ENCODE measurements around the gene CD28.

The CD28 gene

GRCh38 chr2:203710226-203710625, 3.8 kb downstream of the CD28 start:
- no peak for DNase-seq (ENCODE audit: low spot score)
- TF ChIP-seq CTCF (IDR thresholded peaks at IDR 0.05; ENCODE audit: borderline replicate concordance, control extremely low read depth, extremely low read depth, insufficient read depth, missing control alignments), result no peak
- in situ Hi-C loops (cut with MboI; ENCODE audit: low sequenced_read_pairs, unreplicated experiment), result no loop called here

GRCh38 chr2:203710952-203711351, 4.5 kb downstream of the CD28 start:
- no peak for TF ChIP-seq CTCF (IDR thresholded peaks at IDR 0.05; ENCODE audit: borderline replicate concordance, control extremely low read depth, extremely low read depth, insufficient read depth, missing control alignments)
- in situ Hi-C loops (cut with MboI; ENCODE audit: low sequenced_read_pairs, unreplicated experiment), result no loop called here
- no peak for DNase-seq (ENCODE audit: low spot score)

- DNase-seq (ENCODE audit: low spot score), result no peak
- TF ChIP-seq CTCF (IDR thresholded peaks at IDR 0.05; ENCODE audit: borderline replicate concordance, control extremely low read depth, extremely low read depth, insufficient read depth, missing control alignments), result no peak
- in situ Hi-C loops (cut with MboI; ENCODE audit: low sequenced_read_pairs, unreplicated experiment), result no loop called here
These were observed 5.0 kb downstream of the CD28 start for GRCh38 chr2:203711399-203711798.

GRCh38 chr2:203713381-203713780, 6.9 kb downstream of the CD28 start:
- in situ Hi-C loops (cut with MboI; ENCODE audit: low sequenced_read_pairs, unreplicated experiment), result no loop called here
- TF ChIP-seq CTCF (IDR thresholded peaks at IDR 0.05; ENCODE audit: borderline replicate concordance, control extremely low read depth, extremely low read depth, insufficient read depth, missing control alignments), result no peak
- no peak for DNase-seq (ENCODE audit: low spot score)

GRCh38 chr2:203714112-203714511, 7.7 kb downstream of the CD28 start:
- no peak for DNase-seq (ENCODE audit: low spot score)
- no peak for TF ChIP-seq CTCF (IDR thresholded peaks at IDR 0.05; ENCODE audit: borderline replicate concordance, control extremely low read depth, extremely low read depth, insufficient read depth, missing control alignments)
- in situ Hi-C loops (cut with MboI; ENCODE audit: low sequenced_read_pairs, unreplicated experiment), result no loop called here

- DNase-seq (ENCODE audit: low spot score), result no peak
- no peak for TF ChIP-seq CTCF (IDR thresholded peaks at IDR 0.05; ENCODE audit: borderline replicate concordance, control extremely low read depth, extremely low read depth, insufficient read depth, missing control alignments)
- in situ Hi-C loops (cut with MboI; ENCODE audit: low sequenced_read_pairs, unreplicated experiment), result no loop called here
These were observed 9.3 kb downstream of the CD28 start for GRCh38 chr2:203715744-203716143.

- DNase-seq (ENCODE audit: low spot score), result no peak
- in situ Hi-C loops (cut with MboI; ENCODE audit: low sequenced_read_pairs, unreplicated experiment), result no loop called here
- TF ChIP-seq CTCF (IDR thresholded peaks at IDR 0.05; ENCODE audit: borderline replicate concordance, control extremely low read depth, extremely low read depth, insufficient read depth, missing control alignments), result no peak
These were observed 11.6 kb downstream of the CD28 start for GRCh38 chr2:203718087-203718486.

All from GM13976 (cell line).